ENCODE results near the gene MICU1.
A peak's percentile ranks its signal among the peaks of the same experiment; 100 is the strongest.
"Not testable (repeated sequence)": the region's sequence is repeated elsewhere in the genome, so short reads cannot be mapped to it uniquely, and the experiment has no call there.

Gene MICU1

GRCh38 chr10:72625608-72626443, at the start of gene MICU1:
MICU1 (minus strand) TSS chr10:72626079; CDS start chr10:72566793, 59,286 bp downstream.
- peak within 1 kb of the TSS; percentile 68 for H3K27ac ChIP-seq
- H3K27me3 ChIP-seq, result no peaks in the 10 kb centered on the region
- H3K36me3 ChIP-seq, result no peaks in the 10 kb centered on the region
- peak within 1 kb of the TSS; percentile 78 for H3K4me2 ChIP-seq
- H3K9me3 ChIP-seq, result no peaks in the 10 kb centered on the region
- peak within 1 kb of the TSS; percentile 93 for H3K4me3 ChIP-seq
- peak within 1 kb of the TSS; percentile 81 for H3K9ac ChIP-seq
- no peaks in the 10 kb centered on the region for H4K20me1 ChIP-seq
- no peak for TF ChIP-seq Cebpa-rat (IDR thresholded peaks at IDR 0.05)
- H3K4me1 ChIP-seq, result peaks cover 24% of the 10 kb centered on the region

DNA sequence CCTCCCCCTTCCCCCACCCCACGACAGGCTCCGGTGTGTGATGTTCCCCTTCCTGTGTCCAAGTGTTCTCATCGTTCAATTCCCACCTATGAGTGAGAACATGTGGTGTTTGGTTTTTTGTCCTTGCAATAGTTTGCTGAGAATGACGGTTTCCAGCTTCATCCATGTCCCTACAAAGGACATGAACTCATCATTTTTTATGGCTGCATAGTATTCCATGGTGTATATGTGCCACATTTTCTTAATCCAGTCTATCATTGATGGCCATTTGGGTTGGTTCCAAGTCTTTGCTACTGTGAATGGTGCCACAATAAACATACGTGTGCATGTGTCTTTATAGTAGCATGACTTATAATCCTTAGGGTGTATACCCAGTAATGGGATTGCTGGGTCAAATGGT, 48.3 kb upstream of the MICU1 start:
- not testable (repeated sequence) for H3K4me3 ChIP-seq, H3K27me3 ChIP-seq, H3K4me2 ChIP-seq, H3K9ac ChIP-seq, H4K20me1 ChIP-seq, H3K9me3 ChIP-seq, H3K4me1 ChIP-seq, H3K27ac ChIP-seq, H3K36me3 ChIP-seq

DNA sequence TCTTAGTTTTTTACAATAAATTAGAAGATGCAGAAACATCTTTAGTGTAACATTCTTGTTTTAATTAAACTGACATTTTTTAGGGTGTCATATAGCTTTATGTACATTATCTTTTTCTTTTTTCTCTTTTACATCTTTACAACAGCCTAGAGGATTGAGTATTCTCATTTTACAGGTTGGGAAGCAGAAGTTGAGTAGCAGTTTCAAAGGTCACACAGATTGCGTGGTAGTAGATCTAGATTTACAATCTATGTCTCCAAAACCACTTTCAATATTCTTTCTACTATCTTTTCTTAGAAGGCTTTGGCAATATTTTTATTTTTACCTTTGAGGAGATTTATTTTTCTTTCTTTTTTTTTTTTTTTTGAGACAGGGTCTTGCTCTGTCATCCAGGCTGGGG, 47.4 kb upstream of the MICU1 start:
- H3K27me3 ChIP-seq, result no peaks in the 10 kb centered on the region
- H3K9ac ChIP-seq, result no peak overlapping the region
- no peak overlapping the region for H3K4me3 ChIP-seq
- H3K9me3 ChIP-seq, result no peaks in the 10 kb centered on the region
- no peaks in the 10 kb centered on the region for H4K20me1 ChIP-seq
- H3K36me3 ChIP-seq, result no peaks in the 10 kb centered on the region
- TF ChIP-seq Cebpa-rat (IDR thresholded peaks at IDR 0.05), result no peak
- H3K27ac ChIP-seq, result no peak overlapping the region
- H3K4me2 ChIP-seq, result no peak overlapping the region
- no peaks in the 10 kb centered on the region for H3K4me1 ChIP-seq

GRCh38 chr10:72667207-72667864, 41.5 kb upstream of the MICU1 start:
- Histone ChIP-seq H3K36me3 (no peaks in the 10 kb centered on the region), H3K9me3 (no peaks in the 10 kb centered on the region), H3K27ac (no peak overlapping the region), H4K20me1 (no peaks in the 10 kb centered on the region), H3K9ac (no peak overlapping the region), H3K4me1 (no peaks in the 10 kb centered on the region), H3K27me3 (no peaks in the 10 kb centered on the region), H3K4me3 (no peak overlapping the region), H3K4me2 (no peak overlapping the region)
- no peak for TF ChIP-seq Cebpa-rat (IDR thresholded peaks at IDR 0.05)

DNA sequence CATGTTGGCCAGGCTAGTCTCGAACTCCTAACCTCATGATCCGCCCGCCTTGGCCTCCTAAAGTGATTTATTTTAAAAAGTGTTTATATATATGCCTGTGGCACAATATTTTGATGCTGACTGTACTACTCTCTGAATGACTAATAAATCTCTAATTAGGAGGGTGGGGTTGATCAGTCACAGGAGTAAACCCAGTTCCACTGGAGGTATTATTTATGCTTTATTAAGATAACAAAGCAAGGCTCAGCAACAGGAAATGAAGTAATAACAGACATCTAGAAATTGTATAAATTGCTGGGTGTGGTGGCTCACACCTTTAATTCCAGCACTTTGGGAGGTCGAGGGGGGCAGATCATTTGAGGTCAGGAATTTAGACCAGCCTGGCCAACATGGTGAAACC, 40.0 kb upstream of the MICU1 start:
- no peaks in the 10 kb centered on the region for H3K36me3 ChIP-seq
- no peaks in the 10 kb centered on the region for H4K20me1 ChIP-seq
- H3K9me3 ChIP-seq, result no peaks in the 10 kb centered on the region
- no peak overlapping the region for H3K9ac ChIP-seq
- TF ChIP-seq Cebpa-rat (IDR thresholded peaks at IDR 0.05), result no peak
- no peak overlapping the region for H3K4me3 ChIP-seq
- H3K27me3 ChIP-seq, result no peaks in the 10 kb centered on the region
- H3K4me1 ChIP-seq, result no peaks in the 10 kb centered on the region
- H3K4me2 ChIP-seq, result no peak overlapping the region
- H3K27ac ChIP-seq, result no peak overlapping the region

DNA sequence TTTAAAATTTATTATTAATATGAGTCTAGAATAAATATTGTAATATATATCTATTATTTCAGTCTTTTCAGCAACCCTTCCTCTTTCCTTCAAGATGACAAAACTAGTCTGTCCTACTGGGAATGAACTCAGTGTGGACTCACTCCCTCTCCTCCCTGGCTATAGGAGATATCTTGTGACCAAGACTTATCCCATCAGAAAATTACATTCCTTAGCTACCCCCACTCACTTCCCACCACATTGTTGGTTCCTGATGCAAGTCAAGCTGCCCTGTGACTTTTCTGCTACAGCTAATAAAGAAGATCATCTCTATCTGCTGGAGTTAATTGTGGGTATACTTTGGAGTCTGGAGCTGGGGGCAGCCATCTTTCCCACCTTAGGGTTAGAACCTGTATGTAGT, 38.1 kb upstream of the MICU1 start:
- Histone ChIP-seq H3K4me3 (no peak overlapping the region), H3K36me3 (no peaks in the 10 kb centered on the region), H3K27me3 (no peaks in the 10 kb centered on the region), H4K20me1 (no peaks in the 10 kb centered on the region), H3K27ac (no peak overlapping the region), H3K9ac (no peak overlapping the region), H3K9me3 (no peaks in the 10 kb centered on the region), H3K4me1 (no peaks in the 10 kb centered on the region), H3K4me2 (no peak overlapping the region)
- TF ChIP-seq Cebpa-rat (IDR thresholded peaks at IDR 0.05), result no peak

- H3K27ac ChIP-seq, result no peak overlapping the region
- H3K36me3 ChIP-seq, result no peaks in the 10 kb centered on the region
- no peaks in the 10 kb centered on the region for H3K4me1 ChIP-seq
- H3K9ac ChIP-seq, result no peak overlapping the region
- H3K4me2 ChIP-seq, result no peak overlapping the region
- no peaks in the 10 kb centered on the region for H3K27me3 ChIP-seq
- H3K4me3 ChIP-seq, result no peak overlapping the region
- no peak for TF ChIP-seq Cebpa-rat (IDR thresholded peaks at IDR 0.05)
- H4K20me1 ChIP-seq, result no peaks in the 10 kb centered on the region
- no peaks in the 10 kb centered on the region for H3K9me3 ChIP-seq
These were observed 35.6 kb upstream of the MICU1 start for GRCh38 chr10:72661431-72661830.

DNA sequence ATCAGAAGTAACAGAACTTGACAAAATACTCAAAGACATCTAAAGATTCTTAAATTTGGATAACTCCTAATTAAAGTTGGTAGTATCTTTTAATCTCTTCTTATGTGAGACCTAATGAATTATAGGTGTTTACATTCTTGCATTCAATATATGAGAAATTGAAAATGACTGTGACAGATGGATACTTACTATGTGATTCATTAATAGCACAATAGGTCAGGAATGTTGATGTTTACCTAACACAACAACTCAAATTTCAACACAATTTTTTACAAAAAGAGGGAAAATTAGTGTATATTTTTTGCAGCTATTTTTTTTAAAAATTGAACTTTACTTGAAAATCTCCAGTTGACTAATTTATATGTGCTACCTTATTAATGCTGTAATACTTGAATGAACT, 34.3 kb upstream of the MICU1 start:
- Histone ChIP-seq H3K4me2 (no peak overlapping the region), H3K9me3 (no peaks in the 10 kb centered on the region), H3K9ac (no peak overlapping the region), H3K4me3 (no peak overlapping the region), H4K20me1 (no peaks in the 10 kb centered on the region), H3K27me3 (no peaks in the 10 kb centered on the region), H3K4me1 (no peaks in the 10 kb centered on the region), H3K36me3 (no peaks in the 10 kb centered on the region), H3K27ac (no peak overlapping the region)
- no peak for TF ChIP-seq Cebpa-rat (IDR thresholded peaks at IDR 0.05)

GRCh38 chr10:72659694-72660093, 33.8 kb upstream of the MICU1 start:
- no peaks in the 10 kb centered on the region for H4K20me1 ChIP-seq
- H3K27ac ChIP-seq, result no peak overlapping the region
- no peaks in the 10 kb centered on the region for H3K4me1 ChIP-seq
- no peaks in the 10 kb centered on the region for H3K36me3 ChIP-seq
- no peak for TF ChIP-seq Cebpa-rat (IDR thresholded peaks at IDR 0.05)
- H3K9ac ChIP-seq, result no peak overlapping the region
- H3K4me3 ChIP-seq, result no peak overlapping the region
- H3K4me2 ChIP-seq, result no peak overlapping the region
- H3K27me3 ChIP-seq, result no peaks in the 10 kb centered on the region
- H3K9me3 ChIP-seq, result no peaks in the 10 kb centered on the region

- Histone ChIP-seq H3K4me2 (no peak overlapping the region), H4K20me1 (no peaks in the 10 kb centered on the region), H3K27me3 (no peaks in the 10 kb centered on the region), H3K27ac (no peak overlapping the region), H3K9ac (no peak overlapping the region), H3K4me3 (no peak overlapping the region), H3K36me3 (no peaks in the 10 kb centered on the region), H3K9me3 (no peaks in the 10 kb centered on the region), H3K4me1 (no peaks in the 10 kb centered on the region)
- TF ChIP-seq Cebpa-rat (IDR thresholded peaks at IDR 0.05), result no peak
These were observed 33.0 kb upstream of the MICU1 start for GRCh38 chr10:72658696-72659400.

All from BLaER1 (cell line).